ENCODE results near the gene MYO5B.
"Not testable (repeated sequence)": the region's sequence is repeated elsewhere in the genome, so short reads cannot be mapped to it uniquely, and the experiment has no call there.

The MYO5B gene

GRCh38 chr18:49892148-49892924 is 302.6 kb downstream of the MYO5B start:
- no peak for TF ChIP-seq CTCF (IDR thresholded peaks at IDR 0.05; ENCODE audit: low read depth, low read length, missing control alignments)
- Histone ChIP-seq H3K27me3 (replicated peaks) (no peaks in the 10 kb centered on the region), H3K27ac (no peak overlapping the region), H3K4me3 (ENCODE audit: low read depth, low read length) (no peak overlapping the region), H3K36me3 (replicated peaks) (no peaks in the 10 kb centered on the region)
- DNase-seq, result no peak
- in situ Hi-C loops (cut with HindIII; ENCODE audit: low pct_ligation_motif_present, low sequenced_read_pairs), result no loop called here

- Histone ChIP-seq H3K4me3 (ENCODE audit: low read depth, low read length) (no peak overlapping the region), H3K36me3 (replicated peaks) (no peaks in the 10 kb centered on the region), H3K27ac (no peak overlapping the region), H3K27me3 (replicated peaks) (no peaks in the 10 kb centered on the region)
- no peak for TF ChIP-seq CTCF (IDR thresholded peaks at IDR 0.05; ENCODE audit: low read depth, low read length, missing control alignments)
- DNase-seq, result no peak
- in situ Hi-C loops (cut with HindIII; ENCODE audit: low pct_ligation_motif_present, low sequenced_read_pairs), result no loop called here
Observed at GRCh38 chr18:49890041-49890440, 304.9 kb downstream of the MYO5B start.

GRCh38 chr18:49889552-49889951 is 305.4 kb downstream of the MYO5B start:
- H3K27me3 ChIP-seq (replicated peaks); H3K36me3 ChIP-seq (replicated peaks); in situ Hi-C loops (cut with HindIII; ENCODE audit: low pct_ligation_motif_present, low sequenced_read_pairs): not testable (repeated sequence)

GRCh38 chr18:49886891-49887764 is 307.8 kb downstream of the MYO5B start:
- Histone ChIP-seq H3K27me3 (replicated peaks) (no peaks in the 10 kb centered on the region), H3K36me3 (replicated peaks) (no peaks in the 10 kb centered on the region), H3K27ac (no peak overlapping the region), H3K4me3 (ENCODE audit: low read depth, low read length) (no peak overlapping the region)
- DNase-seq, result no peak
- in situ Hi-C loops (cut with HindIII; ENCODE audit: low pct_ligation_motif_present, low sequenced_read_pairs), result no loop called here
- TF ChIP-seq CTCF (IDR thresholded peaks at IDR 0.05; ENCODE audit: low read depth, low read length, missing control alignments), result no peak

More at GRCh38 chr18:49889552-49889951, 305.4 kb downstream of the MYO5B start:
- not testable (repeated sequence) for H3K4me3 ChIP-seq (ENCODE audit: low read depth, low read length); H3K27ac ChIP-seq; DNase-seq

- DNase-seq, result no peak
- H3K27ac ChIP-seq, result no peak overlapping the region
- no peak overlapping the region for H3K4me3 ChIP-seq (ENCODE audit: low read depth, low read length)
- H3K27me3 ChIP-seq (replicated peaks), result no peaks in the 10 kb centered on the region
- in situ Hi-C loops (cut with HindIII; ENCODE audit: low pct_ligation_motif_present, low sequenced_read_pairs), result no loop called here
- no peak for TF ChIP-seq CTCF (IDR thresholded peaks at IDR 0.05; ENCODE audit: low read depth, low read length, missing control alignments)
- H3K36me3 ChIP-seq (replicated peaks), result no peaks in the 10 kb centered on the region
Observed at GRCh38 chr18:49884959-49885358, 310.0 kb downstream of the MYO5B start.

GRCh38 chr18:49884465-49884864 is 310.5 kb downstream of the MYO5B start:
- Histone ChIP-seq H3K27me3 (replicated peaks) (no peaks in the 10 kb centered on the region), H3K4me3 (ENCODE audit: low read depth, low read length) (no peak overlapping the region), H3K36me3 (replicated peaks) (no peaks in the 10 kb centered on the region), H3K27ac (no peak overlapping the region)
- no peak for DNase-seq
- no peak for TF ChIP-seq CTCF (IDR thresholded peaks at IDR 0.05; ENCODE audit: low read depth, low read length, missing control alignments)
- in situ Hi-C loops (cut with HindIII; ENCODE audit: low pct_ligation_motif_present, low sequenced_read_pairs), result no loop called here
